HepG2 (cell line): ENCODE measurements around the gene ASB16. TPM values are rescaled to one million over a fixed set of nuclear protein-coding genes. Genes with fewer than 3 reads are reported as not detected.
A peak's percentile ranks its signal among the peaks of the same experiment; 100 is the strongest.

ENCODE experiments used
- ATM ChIP-seq: fragments of 450-650 bp; IDR thresholded peaks from 2 replicates; pipeline ENCODE4 v1.7.1; 2017; ENCODE audit warnings: mild to moderate bottlenecking, borderline replicate concordance
- HNRNPL ChIP-seq: fragments of 200-400 bp; formaldehyde crosslinking; IDR thresholded peaks from 2 replicates; pipeline ENCODE4 v1.6.1; 2017; ENCODE audit warnings: mild to moderate bottlenecking, low read depth, low read length
- MIXL1 ChIP-seq: IDR thresholded peaks from 2 replicates; pipeline ENCODE4 v1.6.1; 2016
- NR2C2 ChIP-seq: sonication (generic); formaldehyde crosslinking; IDR thresholded peaks from 2 replicates; pipeline ENCODE4 v1.4.0; 2020; ENCODE audit warnings: missing genetic modification reagents, mild to moderate bottlenecking, moderate library complexity, borderline replicate concordance
- NRL ChIP-seq: sonication (generic); formaldehyde crosslinking; IDR thresholded peaks from 2 replicates; pipeline ENCODE4 v1.5.0; 2020; ENCODE audit warnings: missing genetic modification reagents, mild to moderate bottlenecking, moderate library complexity, borderline replicate concordance
- PAX8 ChIP-seq: sonication (generic); formaldehyde crosslinking; IDR thresholded peaks from 2 replicates; pipeline ENCODE4 v1.8.0; 2022; ENCODE audit warnings: mild to moderate bottlenecking, missing genetic modification reagents, borderline replicate concordance
- PHF20 ChIP-seq: sonication (generic); formaldehyde crosslinking; IDR thresholded peaks from 2 replicates; pipeline ENCODE4 v1.5.0; 2020; ENCODE audit warnings: mild to moderate bottlenecking, missing genetic modification reagents
- PHF8 ChIP-seq: sonication (generic); formaldehyde crosslinking; IDR thresholded peaks from 2 replicates; pipeline ENCODE4 v1.5.0; 2020; ENCODE audit warnings: missing genetic modification reagents
- POLR2AphosphoS2 ChIP-seq: IDR thresholded peaks from 2 replicates; pipeline ENCODE4 v1.6.1; 2011; ENCODE audit warnings: low read depth, low read length, improper control_type of control experiment
- SIN3A ChIP-seq: IDR thresholded peaks from 2 replicates; pipeline ENCODE4 v1.6.1; 2011; ENCODE audit warnings: low read depth, mild to moderate bottlenecking, control low read depth, low read length, borderline replicate concordance
- SNAI1 ChIP-seq: sonication (generic); formaldehyde crosslinking; IDR thresholded peaks from 2 replicates; pipeline ENCODE4 v1.5.0; 2020; ENCODE audit warnings: mild to moderate bottlenecking, missing genetic modification reagents, borderline replicate concordance
- TFE3 ChIP-seq: IDR thresholded peaks from 2 replicates; pipeline ENCODE4 v1.6.1; 2016
- ZBTB7A ChIP-seq: sonication (generic); formaldehyde crosslinking; IDR thresholded peaks from 2 replicates; pipeline ENCODE4 v1.8.0; 2022; ENCODE audit warnings: mild to moderate bottlenecking, missing genetic modification reagents
- ZFP62 ChIP-seq: sonication (generic); formaldehyde crosslinking; IDR thresholded peaks from 2 replicates; pipeline ENCODE4 v1.4.0; 2020; ENCODE audit warnings: missing genetic modification reagents
- ZNF556 ChIP-seq: sonication (generic); formaldehyde crosslinking; IDR thresholded peaks from 2 replicates; pipeline ENCODE4 v1.4.0; 2020; ENCODE audit warnings: mild to moderate bottlenecking, missing genetic modification reagents, borderline replicate concordance
- ZNF564 ChIP-seq: sonication (generic); formaldehyde crosslinking; IDR thresholded peaks from 2 replicates; pipeline ENCODE4 v1.8.1; 2023; ENCODE audit warnings: mild to moderate bottlenecking, missing genetic modification reagents
- ZNF639 ChIP-seq: conservative IDR thresholded peaks from 2 replicates; pipeline ENCODE4 v1.6.1; 2018; ENCODE audit warnings: missing genetic modification reagents
- ZNF644 ChIP-seq: IDR thresholded peaks from 2 replicates; pipeline ENCODE4 v1.6.1; 2016; ENCODE audit warnings: low read depth
- ZSCAN30 ChIP-seq: sonication (generic); formaldehyde crosslinking; IDR thresholded peaks from 2 replicates; pipeline ENCODE4 v1.5.0; 2020; ENCODE audit warnings: mild to moderate bottlenecking, missing genetic modification reagents
- polyA plus RNA-seq, 8 experiments: library from polyadenylated mRNA; depleted of rRNA in 3 of 8; stranded (reverse) in 7 of 8; unstranded in 1 of 8; fragments of >200 nt; fragmentation: Illumina TruSeq in 4 of 8; extraction: Trizol in 4 of 8; gene quantifications; 2 replicates each; pipeline versions ENCODE4 v1.2.1 to v1.2.3, GENCODE V29; 2011 to 2016; ENCODE audit warnings: low read depth in 4 of 8, missing spikeins in 1 of 8, mixed read lengths in 1 of 8; ENCODE audit not compliant: insufficient read depth in 1 of 8
- total RNA-seq, 5 experiments: library from RNA; depleted of rRNA; stranded (reverse); fragments of >200 nt; fragmentation: Illumina TruSeq; extraction: Trizol; gene quantifications; 2 replicates each; pipeline ENCODE4 v1.2.3, GENCODE V29; 2016; ENCODE audit warnings: low read depth in 1 of 5
- TF ChIP-seq, protein P1 (sequence below): IDR thresholded peaks from 2 replicates; pipeline ENCODE4 v1.6.1; 2016
- TF ChIP-seq, protein P2 (sequence below): sonication (generic); formaldehyde crosslinking; IDR thresholded peaks from 2 replicates; pipeline ENCODE4 v1.4.0; 2020; ENCODE audit warnings: missing genetic modification reagents, mild to moderate bottlenecking, borderline replicate concordance
- TF ChIP-seq, protein P3 (sequence below): IDR thresholded peaks from 2 replicates; pipeline ENCODE4 v1.6.1; 2012; ENCODE audit warnings: low read depth, low read length, improper control_type of control experiment

ASB16 gene
- total and polyA plus RNA-seq, 2 of the 13 experiments (the other 11 are each of a cell fraction or from before 2014, with no cell fraction given), result 0.07 TPM; not detected in 1

GRCh38 chr17:44187131-44187899 lies 16.8 kb downstream of the ASB16 start (continued):
- 0 out of 2 replicates have a peak, but pooled peaks have one; percentile 50 for TF ChIP-seq PAX8
- no peak; the same call in 1 of the 2 replicates for TF ChIP-seq NRL (CRISPR knock-in tag)
- TF ChIP-seq ZSCAN30, result 0 out of 2 replicates have a peak, but pooled peaks have one; percentile 47
- TF ChIP-seq, protein P1, sequence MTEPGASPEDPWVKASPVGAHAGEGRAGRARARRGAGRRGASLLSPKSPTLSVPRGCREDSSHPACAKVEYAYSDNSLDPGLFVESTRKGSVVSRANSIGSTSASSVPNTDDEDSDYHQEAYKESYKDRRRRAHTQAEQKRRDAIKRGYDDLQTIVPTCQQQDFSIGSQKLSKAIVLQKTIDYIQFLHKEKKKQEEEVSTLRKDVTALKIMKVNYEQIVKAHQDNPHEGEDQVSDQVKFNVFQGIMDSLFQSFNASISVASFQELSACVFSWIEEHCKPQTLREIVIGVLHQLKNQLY, result no peak
- TF ChIP-seq, protein P2, sequence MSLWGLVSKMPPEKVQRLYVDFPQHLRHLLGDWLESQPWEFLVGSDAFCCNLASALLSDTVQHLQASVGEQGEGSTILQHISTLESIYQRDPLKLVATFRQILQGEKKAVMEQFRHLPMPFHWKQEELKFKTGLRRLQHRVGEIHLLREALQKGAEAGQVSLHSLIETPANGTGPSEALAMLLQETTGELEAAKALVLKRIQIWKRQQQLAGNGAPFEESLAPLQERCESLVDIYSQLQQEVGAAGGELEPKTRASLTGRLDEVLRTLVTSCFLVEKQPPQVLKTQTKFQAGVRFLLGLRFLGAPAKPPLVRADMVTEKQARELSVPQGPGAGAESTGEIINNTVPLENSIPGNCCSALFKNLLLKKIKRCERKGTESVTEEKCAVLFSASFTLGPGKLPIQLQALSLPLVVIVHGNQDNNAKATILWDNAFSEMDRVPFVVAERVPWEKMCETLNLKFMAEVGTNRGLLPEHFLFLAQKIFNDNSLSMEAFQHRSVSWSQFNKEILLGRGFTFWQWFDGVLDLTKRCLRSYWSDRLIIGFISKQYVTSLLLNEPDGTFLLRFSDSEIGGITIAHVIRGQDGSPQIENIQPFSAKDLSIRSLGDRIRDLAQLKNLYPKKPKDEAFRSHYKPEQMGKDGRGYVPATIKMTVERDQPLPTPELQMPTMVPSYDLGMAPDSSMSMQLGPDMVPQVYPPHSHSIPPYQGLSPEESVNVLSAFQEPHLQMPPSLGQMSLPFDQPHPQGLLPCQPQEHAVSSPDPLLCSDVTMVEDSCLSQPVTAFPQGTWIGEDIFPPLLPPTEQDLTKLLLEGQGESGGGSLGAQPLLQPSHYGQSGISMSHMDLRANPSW (CRISPR knock-in tag), result no peak
- 0 out of 2 replicates have a peak, but pooled peaks have one; percentile 18 for TF ChIP-seq SIN3A
- TF ChIP-seq ZNF639 (CRISPR knock-in tag), result no peak
- no peak for TF ChIP-seq ATM
- TF ChIP-seq ZBTB7A (CRISPR knock-in tag), result peak; percentile 88
- TF ChIP-seq MIXL1 (CRISPR knock-in tag), result peak; percentile 30; the same call in 1 of the 2 replicates
- TF ChIP-seq PHF20 (CRISPR knock-in tag), result peak; percentile 12; the same call in 1 of the 2 replicates
- no peak for TF ChIP-seq ZNF564 (CRISPR knock-in tag)
- peak; percentile 62; the same call in 1 of the 2 replicates for TF ChIP-seq NR2C2 (CRISPR knock-in tag)
- TF ChIP-seq POLR2AphosphoS2, result no peak
- peak; percentile 73 for TF ChIP-seq PHF8 (CRISPR knock-in tag)
- TF ChIP-seq, protein P3, sequence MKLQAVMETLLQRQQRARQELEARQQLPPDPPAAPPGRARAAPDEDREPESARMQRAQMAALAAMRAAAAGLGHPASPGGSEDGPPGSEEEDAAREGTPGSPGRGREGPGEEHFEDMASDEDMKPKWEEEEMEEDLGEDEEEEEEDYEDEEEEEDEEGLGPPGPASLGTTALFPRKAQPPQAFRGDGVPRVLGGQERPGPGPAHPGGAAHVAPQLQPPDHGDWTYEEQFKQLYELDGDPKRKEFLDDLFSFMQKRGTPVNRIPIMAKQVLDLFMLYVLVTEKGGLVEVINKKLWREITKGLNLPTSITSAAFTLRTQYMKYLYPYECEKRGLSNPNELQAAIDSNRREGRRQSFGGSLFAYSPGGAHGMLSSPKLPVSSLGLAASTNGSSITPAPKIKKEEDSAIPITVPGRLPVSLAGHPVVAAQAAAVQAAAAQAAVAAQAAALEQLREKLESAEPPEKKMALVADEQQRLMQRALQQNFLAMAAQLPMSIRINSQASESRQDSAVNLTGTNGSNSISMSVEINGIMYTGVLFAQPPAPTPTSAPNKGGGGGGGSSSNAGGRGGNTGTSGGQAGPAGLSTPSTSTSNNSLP, result no peak
- no peak for TF ChIP-seq HNRNPL
- TF ChIP-seq ZNF556 (CRISPR knock-in tag), result peak; percentile 55; the same call in 1 of the 2 replicates
- TF ChIP-seq TFE3 (CRISPR knock-in tag), result 0 out of 2 replicates have a peak, but pooled peaks have one; percentile 2
- no peak for TF ChIP-seq ZFP62 (CRISPR knock-in tag)
- no peak for TF ChIP-seq ZNF644
- TF ChIP-seq SNAI1, result peak; percentile 46; the same call in 1 of the 2 replicates
